ENCODE data around the gene FLII.

The FLII gene

DNA sequence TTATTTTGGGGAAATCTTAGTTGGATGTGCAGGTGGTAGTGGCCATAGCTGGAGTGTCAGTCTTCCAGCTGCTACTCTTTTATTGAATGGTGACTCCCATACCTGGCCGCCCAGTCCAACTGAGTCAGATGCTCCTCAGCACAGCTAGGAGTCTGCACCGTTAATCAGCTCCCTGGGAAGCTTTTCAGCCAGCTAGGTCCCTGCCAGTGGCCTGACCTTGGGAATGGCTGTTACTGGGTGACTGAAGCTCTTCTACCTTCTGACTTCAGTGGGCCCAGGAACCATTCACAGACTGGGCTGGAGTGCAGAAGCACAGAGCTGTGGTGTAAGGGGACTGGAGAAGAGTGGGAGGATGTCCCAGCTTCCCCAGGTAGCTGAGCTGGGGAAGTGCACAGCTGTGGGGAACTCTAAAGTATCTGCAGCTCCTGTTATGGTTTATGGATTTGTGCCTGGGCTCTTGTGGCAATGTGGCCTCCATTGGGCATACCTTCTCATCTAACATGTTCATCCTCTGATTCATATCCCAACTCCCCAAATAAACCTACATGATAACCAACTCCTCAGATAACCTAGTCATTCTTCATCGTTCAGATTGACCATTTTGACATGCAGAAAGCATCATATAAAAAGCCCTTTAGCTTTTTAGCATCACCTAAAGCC, 60.9 kb downstream of the FLII start:
- H3K9ac ChIP-seq (ENCODE audit: low read length): no peak overlapping the region
- no peaks in the 10 kb centered on the region for H3K27me3 ChIP-seq (ENCODE audit: control insufficient read depth, insufficient read depth, low read length)
- H3K36me3 ChIP-seq (ENCODE audit: control insufficient read depth, insufficient read depth, low read length): no peaks in the 10 kb centered on the region
- H3K4me3 ChIP-seq (ENCODE audit: low read length): no peak overlapping the region
- no peaks in the 10 kb centered on the region for H3K4me1 ChIP-seq (ENCODE audit: control insufficient read depth, insufficient read depth, low read length)
- no peaks in the 10 kb centered on the region for H3K9me3 ChIP-seq (ENCODE audit: control insufficient read depth, low read length)

DNA sequence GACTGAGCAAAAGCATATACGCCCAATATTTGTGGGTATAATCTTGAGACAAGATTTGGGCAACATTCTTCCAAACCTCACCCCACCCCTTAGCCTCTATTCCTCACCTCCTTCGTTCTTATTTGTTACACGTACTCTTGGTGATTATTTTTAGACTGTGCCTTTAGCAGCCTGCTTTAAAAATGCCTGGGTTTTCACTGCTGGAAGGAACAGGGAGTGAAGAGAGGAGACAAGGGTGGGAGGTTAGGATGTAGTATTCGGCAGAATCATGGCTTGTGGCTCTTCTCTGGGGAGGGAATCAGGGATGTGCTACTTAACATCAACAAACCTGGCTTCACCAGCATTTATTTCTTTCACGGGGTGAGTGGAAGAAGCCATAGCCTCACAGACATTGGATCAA, 63.3 kb downstream of the FLII start:
- Histone ChIP-seq H3K27me3 (ENCODE audit: control insufficient read depth, insufficient read depth, low read length) (no peaks in the 10 kb centered on the region), H3K4me3 (ENCODE audit: low read length) (no peak overlapping the region), H3K9ac (ENCODE audit: low read length) (no peak overlapping the region), H3K36me3 (ENCODE audit: control insufficient read depth, insufficient read depth, low read length) (no peaks in the 10 kb centered on the region), H3K4me1 (ENCODE audit: control insufficient read depth, insufficient read depth, low read length) (peaks cover 20% of the 10 kb centered on the region), H3K9me3 (ENCODE audit: control insufficient read depth, low read length) (no peaks in the 10 kb centered on the region)

Data from mucosa of stomach (tissue), 1 donor.